Measurements from ENCODE around the gene SERPINB8. TPM values are rescaled to one million over a fixed set of nuclear protein-coding genes. Genes with fewer than 3 reads are reported as not detected.
"Not testable (repeated sequence)": the region's sequence is repeated elsewhere in the genome, so short reads cannot be mapped to it uniquely, and the experiment has no call there.

SERPINB8 gene
- total and polyA plus RNA-seq, 2 of the 13 experiments (the other 11 are each of a cell fraction or from before 2014, with no cell fraction given): 0.95 to 2.2 TPM

DNA sequence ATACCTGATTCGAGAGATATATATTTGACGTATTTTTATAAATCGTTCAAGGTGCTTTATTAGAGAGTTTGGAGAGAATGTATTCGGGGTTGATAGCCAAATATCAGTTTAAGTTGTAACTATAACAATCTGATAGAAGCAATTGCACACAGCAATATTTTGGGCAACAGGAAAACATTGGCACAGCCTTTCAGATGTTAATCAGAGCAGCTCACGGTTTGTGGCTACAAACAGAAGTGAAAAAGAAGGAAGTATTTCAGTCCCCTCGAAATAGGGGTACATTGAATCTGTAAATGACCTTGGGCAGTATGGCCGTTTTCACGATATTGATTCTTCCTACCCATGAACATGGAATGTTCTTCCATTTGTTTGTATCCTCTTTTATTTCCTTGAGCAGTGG, 41.5 kb upstream of the SERPINB8 start (continued):
- TF ChIP-seq ZNF562 (CRISPR knock-in tag; IDR thresholded peaks at IDR 0.05; ENCODE audit: borderline replicate concordance) (no peak), HES4 (CRISPR knock-in tag; IDR thresholded peaks at IDR 0.05; ENCODE audit: borderline replicate concordance) (no peak), SRF (IDR thresholded peaks at IDR 0.05; ENCODE audit: low read depth, low read length) (no peak)

DNA sequence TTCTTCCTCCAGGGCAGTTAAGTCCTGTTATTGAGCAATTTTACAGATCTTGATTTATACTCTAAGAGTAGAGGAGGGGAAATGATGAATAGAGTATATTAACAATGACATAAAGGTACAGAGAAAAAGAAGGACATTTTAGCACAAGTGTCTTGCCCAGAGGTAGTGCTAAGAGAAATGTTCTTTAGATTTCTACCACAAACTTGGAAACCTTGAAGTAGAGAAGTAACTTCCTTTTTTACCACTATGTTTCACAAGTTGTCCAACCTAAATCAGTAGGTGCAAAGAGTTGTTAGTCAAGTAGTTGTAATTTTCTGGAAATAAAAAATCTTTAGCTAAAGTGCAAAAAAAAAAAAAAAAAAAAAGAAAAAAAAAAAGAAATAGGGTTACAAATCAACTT, 40.5 kb upstream of the SERPINB8 start:
- H3K79me2 ChIP-seq (ENCODE audit: insufficient read depth, low read length); CTCF ChIA-PET (ENCODE audit: low intra/inter-chr PET ratio, low total read pairs); H3K27ac ChIP-seq (ENCODE audit: extremely low read length, insufficient read depth, low read length); H3K4me1 ChIP-seq (ENCODE audit: insufficient read depth, low read length); H3K27me3 ChIP-seq (ENCODE audit: control insufficient read depth in 1 of 2, insufficient read depth in 2 of 2, low read length in 2 of 2); H4K20me1 ChIP-seq (ENCODE audit: insufficient read depth, low read length); H3K4me2 ChIP-seq (ENCODE audit: low read depth, low read length); ATAC-seq; POLR2A ChIA-PET; H3K4me3 ChIP-seq (replicated peaks in 1 of 3; ENCODE audit: insufficient read depth in 1 of 3, low read depth in 2 of 3, low read length in 3 of 3); H3K36me3 ChIP-seq (replicated peaks in 1 of 2; ENCODE audit: control insufficient read depth in 1 of 2, insufficient read depth in 2 of 2, low read length in 2 of 2); H2AFZ ChIP-seq (ENCODE audit: low read length); H3K9ac ChIP-seq (ENCODE audit: insufficient read depth, low read depth, low read length); BruUV-seq (replicated peaks); intact Hi-C loops (cut with micrococcal nuclease; ENCODE audit: unreplicated experiment); in situ Hi-C loops (cut with HindIII; ENCODE audit: extremely low pct_ligation_motif_present, low pct_unique_long_range_greater_than_20kb); DNase-seq (ENCODE audit: low spot score); FAIRE-seq; H3K9me3 ChIP-seq (ENCODE audit: low read length): not testable (repeated sequence)

DNA sequence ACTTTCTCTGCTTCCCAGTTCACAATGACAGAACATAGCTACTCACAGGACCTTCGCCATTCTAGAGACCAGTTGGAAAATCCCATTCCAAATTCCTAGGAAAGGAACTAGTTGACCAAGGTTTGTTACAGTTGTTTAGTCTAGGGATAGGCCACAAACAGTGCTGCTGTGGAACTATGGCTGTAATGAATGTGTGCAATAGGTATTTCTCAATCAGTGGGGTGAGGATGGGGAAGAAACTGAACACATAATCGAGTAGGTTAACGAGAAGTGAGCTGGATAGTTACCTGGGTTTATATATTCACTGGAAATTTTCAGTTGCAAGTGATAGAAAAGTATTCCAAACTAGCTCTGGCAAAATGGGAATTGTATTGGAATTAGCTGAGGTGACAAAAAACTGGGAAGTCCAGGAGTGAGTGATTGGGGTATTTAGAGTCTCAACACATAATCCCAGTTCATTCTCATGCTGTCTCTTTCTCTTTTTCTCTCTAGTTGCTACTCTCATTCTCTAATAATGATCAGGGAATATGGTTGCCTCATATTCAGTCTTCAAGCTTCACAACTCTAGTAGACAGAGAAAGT, 39.0 kb upstream of the SERPINB8 start:
- H3K4me1 ChIP-seq (ENCODE audit: insufficient read depth, low read length): no peaks in the 10 kb centered on the region
- CTCF ChIA-PET (ENCODE audit: low intra/inter-chr PET ratio, low total read pairs): no interaction called here
- H3K4me2 ChIP-seq (ENCODE audit: low read depth, low read length): no peak overlapping the region
- in situ Hi-C loops (cut with HindIII; ENCODE audit: extremely low pct_ligation_motif_present, low pct_unique_long_range_greater_than_20kb): no loop called here
- H2AFZ ChIP-seq (ENCODE audit: low read length): no peak overlapping the region
- no peaks in the 10 kb centered on the region for H3K36me3 ChIP-seq (replicated peaks in 1 of 2; ENCODE audit: control insufficient read depth in 1 of 2, insufficient read depth in 2 of 2, low read length in 2 of 2)
- H4K20me1 ChIP-seq (ENCODE audit: insufficient read depth, low read length): no peaks in the 10 kb centered on the region
- 0% methylated on average over 3 of the region's 3 CpGs for WGBS (ENCODE audit: low lambda C conversion rate)
- H3K9ac ChIP-seq (ENCODE audit: insufficient read depth, low read depth, low read length): no peak overlapping the region
- ATAC-seq: no peak
- H3K9me3 ChIP-seq (ENCODE audit: low read length): no peaks in the 10 kb centered on the region
- H3K79me2 ChIP-seq (ENCODE audit: insufficient read depth, low read length): no peaks in the 10 kb centered on the region
- H3K4me3 ChIP-seq (replicated peaks in 1 of 3; ENCODE audit: insufficient read depth in 1 of 3, low read depth in 2 of 3, low read length in 3 of 3): no peak overlapping the region
- DNase-seq (ENCODE audit: low spot score): no peak
- intact Hi-C loops (cut with micrococcal nuclease; ENCODE audit: unreplicated experiment): no loop called here
- no peak overlapping the region for H3K27ac ChIP-seq (ENCODE audit: extremely low read length, insufficient read depth, low read length)
- no TSS peak for BruUV-seq (replicated peaks)
- TF ChIP-seq MAFF (IDR thresholded peaks at IDR 0.05; ENCODE audit: low read depth, low read length) (peak; percentile 74), ZFP36 (IDR thresholded peaks at IDR 0.05; ENCODE audit: borderline replicate concordance, low read depth, low read length, partially characterized antibody) (no peak), MAFK (conservative IDR thresholded peaks at IDR 0.05 in 1 of 2, IDR thresholded peaks at IDR 0.05 in 1 of 2; ENCODE audit: low read length in 2 of 2) (peak; percentile 72 to 85)
- POLR2A ChIA-PET: no interaction called here
- H3K27me3 ChIP-seq (ENCODE audit: control insufficient read depth in 1 of 2, insufficient read depth in 2 of 2, low read length in 2 of 2): no peaks in the 10 kb centered on the region
- FAIRE-seq: no peak
